Fibroblast of lung (primary cell): ENCODE data around the gene RTP3.

Source experiments
- CTCF ChIP-seq, 2 donors: IDR thresholded peaks in 1 of 2; conservative IDR thresholded peaks in 1 of 2; 1 replicate in 1 of 2; 2 replicates in 1 of 2; pipeline ENCODE4 v1.5.1; 2011 to 2012; ENCODE audit warnings: low read length in 2 of 2, control low read depth in 1 of 2, inconsistent platforms in 1 of 2, low read depth in 1 of 2, mild to moderate bottlenecking in 1 of 2
- EZH2 ChIP-seq: IDR thresholded peaks from 2 replicates; pipeline ENCODE4 v1.5.1; 2012; ENCODE audit warnings: low read length, control low read depth, mild to moderate bottlenecking; ENCODE audit errors: missing control alignments

DNA sequence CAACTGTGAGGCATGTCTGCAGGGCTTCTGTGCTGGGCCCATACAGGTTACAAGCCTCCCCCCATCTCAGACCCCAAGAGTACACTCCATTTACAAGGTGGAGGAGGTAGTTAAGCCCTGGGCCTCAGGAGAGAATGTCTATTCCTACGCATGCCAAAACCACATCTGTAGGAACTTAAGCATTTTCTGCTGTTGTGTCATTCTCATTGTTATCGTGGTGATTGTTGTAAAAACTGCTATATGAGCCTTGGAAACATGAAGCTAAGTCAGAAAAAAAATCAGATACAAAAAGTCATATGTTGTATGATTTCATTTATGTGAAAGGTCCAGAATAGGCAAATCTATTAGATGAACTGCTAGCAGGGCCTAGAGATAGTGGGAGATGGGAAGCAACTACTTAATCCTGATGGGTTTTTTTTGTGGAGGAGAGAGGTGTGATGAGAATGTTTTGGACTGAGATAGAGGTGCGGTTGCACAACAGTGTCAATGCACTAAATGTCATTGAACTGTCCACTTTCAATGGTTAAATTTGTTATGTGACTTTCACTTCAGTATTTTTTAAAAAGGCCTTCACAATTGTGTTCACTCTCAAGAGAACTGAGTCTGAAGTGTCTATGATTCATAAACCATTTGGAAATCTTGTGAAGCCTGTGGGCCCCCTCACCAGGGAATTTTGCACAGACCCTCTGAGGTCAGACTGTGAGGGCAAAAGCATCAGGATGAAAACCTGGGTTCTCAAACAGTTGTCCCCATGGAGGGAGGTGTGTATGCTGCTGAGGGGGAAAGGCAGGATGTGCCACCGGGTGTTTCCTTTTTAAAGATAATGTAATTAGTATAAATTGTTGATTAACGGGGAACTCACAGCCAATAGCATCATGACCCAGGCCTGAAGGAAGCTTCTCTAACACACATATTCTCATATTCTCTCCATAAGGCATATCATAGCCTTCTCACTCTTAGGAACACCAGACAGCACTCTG is 3.2 kb downstream of the RTP3 start:
- no peak for TF ChIP-seq EZH2
- no peak for TF ChIP-seq CTCF (conservative IDR thresholded peaks at IDR 0.05 in 1 of 2, IDR thresholded peaks at IDR 0.05 in 1 of 2; ENCODE audit: low read depth in 1 of 2, low read length in 2 of 2)
